Measurements from ENCODE around the gene EN1. TPM values are rescaled to one million over a fixed set of nuclear protein-coding genes. Genes with fewer than 3 reads are reported as not detected.
A peak's percentile ranks its signal among the peaks of the same experiment; 100 is the strongest.

EN1 gene
- total RNA-seq, 6 donors from 2014 or later, result 0.13 TPM; not detected in 5

- DNase-seq (no peak), ATAC-seq (ENCODE audit: low FRiP score in 2 of 2) (no peak)
- Histone ChIP-seq H3K4me3 (no peak overlapping the region), H3K9me3 (no peaks in the 10 kb centered on the region), H3K27me3 (no peaks in the 10 kb centered on the region), H3K36me3 (no peaks in the 10 kb centered on the region), H3K27ac (no peak overlapping the region), H3K4me1 (no peaks in the 10 kb centered on the region)
- TF ChIP-seq, protein P1, sequence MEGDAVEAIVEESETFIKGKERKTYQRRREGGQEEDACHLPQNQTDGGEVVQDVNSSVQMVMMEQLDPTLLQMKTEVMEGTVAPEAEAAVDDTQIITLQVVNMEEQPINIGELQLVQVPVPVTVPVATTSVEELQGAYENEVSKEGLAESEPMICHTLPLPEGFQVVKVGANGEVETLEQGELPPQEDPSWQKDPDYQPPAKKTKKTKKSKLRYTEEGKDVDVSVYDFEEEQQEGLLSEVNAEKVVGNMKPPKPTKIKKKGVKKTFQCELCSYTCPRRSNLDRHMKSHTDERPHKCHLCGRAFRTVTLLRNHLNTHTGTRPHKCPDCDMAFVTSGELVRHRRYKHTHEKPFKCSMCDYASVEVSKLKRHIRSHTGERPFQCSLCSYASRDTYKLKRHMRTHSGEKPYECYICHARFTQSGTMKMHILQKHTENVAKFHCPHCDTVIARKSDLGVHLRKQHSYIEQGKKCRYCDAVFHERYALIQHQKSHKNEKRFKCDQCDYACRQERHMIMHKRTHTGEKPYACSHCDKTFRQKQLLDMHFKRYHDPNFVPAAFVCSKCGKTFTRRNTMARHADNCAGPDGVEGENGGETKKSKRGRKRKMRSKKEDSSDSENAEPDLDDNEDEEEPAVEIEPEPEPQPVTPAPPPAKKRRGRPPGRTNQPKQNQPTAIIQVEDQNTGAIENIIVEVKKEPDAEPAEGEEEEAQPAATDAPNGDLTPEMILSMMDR (IDR thresholded peaks at IDR 0.05), result no peak
- no peak for TF ChIP-seq POLR2AphosphoS5 (IDR thresholded peaks at IDR 0.05)
- TF ChIP-seq EP300 (IDR thresholded peaks at IDR 0.05), result no peak
- TF ChIP-seq POLR2A (IDR thresholded peaks at IDR 0.05), result no peak
- WGBS, 2 donors, result 26 to 100% methylated on average over 1 to 4 of the region's 4 CpGs
Measured at GRCh38 chr2:118875318-118875717, 27.9 kb upstream of the EN1 start.

- H3K27ac ChIP-seq, result no peak overlapping the region
- H3K4me1 ChIP-seq, result no peaks in the 10 kb centered on the region
- no peak for DNase-seq
- H3K27me3 ChIP-seq, result no peaks in the 10 kb centered on the region
- no peak for ATAC-seq (ENCODE audit: low FRiP score in 2 of 2)
- H3K36me3 ChIP-seq, result no peaks in the 10 kb centered on the region
- 69 to 95% methylated on average over 2 to 3 of the region's 3 CpGs for WGBS, 2 donors
- no peaks in the 10 kb centered on the region for H3K9me3 ChIP-seq
- no peak overlapping the region for H3K4me3 ChIP-seq
- TF ChIP-seq, protein P1 (IDR thresholded peaks at IDR 0.05), result no peak
- TF ChIP-seq POLR2A (IDR thresholded peaks at IDR 0.05) (no peak), POLR2AphosphoS5 (IDR thresholded peaks at IDR 0.05) (no peak), EP300 (IDR thresholded peaks at IDR 0.05) (no peak)
Measured at GRCh38 chr2:118874324-118874723, 26.9 kb upstream of the EN1 start.

GRCh38 chr2:118865106-118865505 is 17.7 kb upstream of the EN1 start:
- DNase-seq, result no peak
- whole genome bisulfite sequencing, 2 donors, result 6% methylated on average over 3 of the region's 3 CpGs
- H3K27ac ChIP-seq, result no peak overlapping the region
- ATAC-seq (ENCODE audit: low FRiP score in 2 of 2), result peak; percentile 83 to 92
- no peaks in the 10 kb centered on the region for H3K9me3 ChIP-seq
- no peaks in the 10 kb centered on the region for H3K36me3 ChIP-seq
- no peaks in the 10 kb centered on the region for H3K4me1 ChIP-seq
- no peak overlapping the region for H3K4me3 ChIP-seq
- H3K27me3 ChIP-seq, result peaks cover 0 to 4% (median 1%) of the 10 kb centered on the region in 4 donors
- TF ChIP-seq POLR2AphosphoS5 (IDR thresholded peaks at IDR 0.05), result no peak
- TF ChIP-seq, protein P1 (IDR thresholded peaks at IDR 0.05), result peak in 4 of 6 experiments; percentile 17 to 46 (median 40)
- no peak for TF ChIP-seq POLR2A (IDR thresholded peaks at IDR 0.05)
- no peak for TF ChIP-seq EP300 (IDR thresholded peaks at IDR 0.05)

GRCh38 chr2:118864207-118864606 is 16.8 kb upstream of the EN1 start:
- 78 to 88% methylated on average over 5 to 13 of the region's 13 CpGs for WGBS, 2 donors
- Histone ChIP-seq H3K27ac (no peak overlapping the region), H3K4me3 (no peak overlapping the region), H3K9me3 (no peaks in the 10 kb centered on the region), H3K36me3 (no peaks in the 10 kb centered on the region), H3K4me1 (peaks cover 0 to 5% (median 0%) of the 10 kb centered on the region in 4 donors), H3K27me3 (peaks cover 0 to 10% (median 4%) of the 10 kb centered on the region in 4 donors)
- ATAC-seq (ENCODE audit: low FRiP score in 2 of 2) (no peak), DNase-seq (no peak)
- TF ChIP-seq POLR2AphosphoS5 (IDR thresholded peaks at IDR 0.05), result no peak
- TF ChIP-seq, protein P1 (IDR thresholded peaks at IDR 0.05), result no peak
- no peak for TF ChIP-seq EP300 (IDR thresholded peaks at IDR 0.05)
- no peak for TF ChIP-seq POLR2A (IDR thresholded peaks at IDR 0.05)

GRCh38 chr2:118861731-118862130 is 14.3 kb upstream of the EN1 start:
- 52 to 54% methylated on average over 1 of the region's 1 CpG for WGBS, 2 donors
- Histone ChIP-seq H3K9me3 (no peaks in the 10 kb centered on the region), H3K27me3 (peaks cover 0 to 35% (median 21%) of the 10 kb centered on the region in 4 donors), H3K36me3 (no peaks in the 10 kb centered on the region), H3K4me1 (peaks cover 3 to 29% (median 7%) of the 10 kb centered on the region in 4 donors), H3K27ac (no peak overlapping the region), H3K4me3 (no peak overlapping the region)
- DNase-seq, result no peak
- no peak for ATAC-seq (ENCODE audit: low FRiP score in 2 of 2)
- TF ChIP-seq EP300 (IDR thresholded peaks at IDR 0.05) (no peak), POLR2AphosphoS5 (IDR thresholded peaks at IDR 0.05) (no peak), POLR2A (IDR thresholded peaks at IDR 0.05) (no peak)
- TF ChIP-seq, protein P1 (IDR thresholded peaks at IDR 0.05), result no peak

Measured in upper lobe of left lung (tissue), 6 donors.